Measurements from ENCODE around the gene GATAD1.
"Not testable (repeated sequence)": the region's sequence is repeated elsewhere in the genome, so short reads cannot be mapped to it uniquely, and the experiment has no call there.

GATAD1 gene

GRCh38 chr7:92483624-92484023, 36.3 kb downstream of the GATAD1 start:
- not testable (repeated sequence) for DNase-seq (ENCODE audit: low read depth)

DNA sequence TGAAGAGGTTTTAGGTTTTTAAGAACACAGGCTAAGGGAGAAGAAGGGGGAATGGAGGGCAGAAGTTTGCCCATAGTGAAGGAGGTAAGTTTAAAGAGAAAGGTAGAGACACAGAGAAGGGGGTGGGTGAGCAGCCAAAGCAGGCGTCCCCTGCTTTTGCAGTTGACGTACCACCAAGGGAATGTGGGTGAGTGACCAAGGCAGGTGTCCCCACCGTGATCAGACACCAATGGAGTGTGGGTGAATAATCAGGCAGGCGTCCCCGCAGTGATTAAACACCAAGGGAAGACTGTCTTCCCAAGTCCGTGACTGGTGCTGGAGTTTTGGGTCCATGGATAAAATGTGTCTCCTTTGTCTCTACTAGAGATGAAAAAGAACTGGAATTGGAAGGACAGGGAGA, 36.9 kb downstream of the GATAD1 start:
- not testable (repeated sequence) for DNase-seq (ENCODE audit: low read depth)

DNA sequence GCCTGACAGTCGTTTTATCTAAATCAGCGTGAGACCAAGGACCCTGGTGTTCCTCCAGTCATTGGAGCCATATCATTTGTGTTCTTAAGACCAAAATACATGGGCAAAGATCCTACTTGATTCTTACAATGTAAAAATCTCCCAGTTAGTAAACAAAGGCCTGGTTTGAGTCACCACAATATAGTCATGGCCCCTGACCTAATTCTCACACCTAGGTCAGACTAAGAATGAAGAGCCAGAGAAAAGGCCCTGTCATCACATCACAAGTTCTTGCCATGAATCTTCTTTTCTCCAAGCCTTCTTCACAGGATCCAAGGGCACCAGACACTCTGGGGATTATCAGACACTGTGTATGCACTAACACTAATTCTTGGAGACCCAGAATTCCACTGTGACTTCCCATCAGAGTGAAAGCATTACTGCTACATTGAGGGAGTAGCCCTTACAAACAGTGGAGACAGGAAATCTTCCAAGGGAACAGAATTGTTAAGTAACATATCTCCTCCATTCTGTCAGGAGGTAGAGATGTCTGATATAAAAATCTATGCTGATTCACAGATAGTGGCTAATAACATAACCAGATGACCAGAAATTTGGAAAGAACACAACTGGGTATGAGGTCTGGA, 38.1 kb downstream of the GATAD1 start:
- no peak for DNase-seq (ENCODE audit: low read depth)

DNA sequence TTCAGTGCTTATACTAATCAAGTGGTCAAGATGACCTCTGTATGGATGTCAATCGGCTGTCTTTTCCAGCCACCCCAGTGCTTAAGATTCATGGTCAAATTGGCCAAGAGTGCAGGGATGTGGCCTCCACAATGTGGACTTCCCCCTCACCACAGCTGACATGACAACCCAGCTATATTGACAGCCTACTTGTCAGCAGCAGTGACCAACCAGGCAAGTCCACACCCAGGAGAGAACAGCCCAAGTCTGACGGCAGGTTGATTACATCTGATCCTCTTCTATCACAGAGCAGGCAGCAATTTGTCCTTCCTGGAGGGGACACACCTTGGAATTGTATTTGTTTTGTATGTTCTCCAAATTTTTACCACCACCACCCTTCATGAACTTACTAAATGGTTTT, 38.7 kb downstream of the GATAD1 start:
- DNase-seq (ENCODE audit: low read depth), result no peak

GRCh38 chr7:92487804-92488203, 40.5 kb downstream of the GATAD1 start:
- no peak for DNase-seq (ENCODE audit: low read depth)

GRCh38 chr7:92489634-92490033, 42.4 kb downstream of the GATAD1 start:
- no peak for DNase-seq (ENCODE audit: low read depth)

GRCh38 chr7:92496876-92497275, 49.6 kb downstream of the GATAD1 start:
- DNase-seq (ENCODE audit: low read depth), result no peak

- no peak for DNase-seq (ENCODE audit: low read depth)
These were observed 51.3 kb downstream of the GATAD1 start for GRCh38 chr7:92498557-92498956.

GRCh38 chr7:92503767-92504166, 56.5 kb downstream of the GATAD1 start:
- no peak for DNase-seq (ENCODE audit: low read depth)

GRCh38 chr7:92504563-92504962, 57.3 kb downstream of the GATAD1 start:
- no peak for DNase-seq (ENCODE audit: low read depth)

GRCh38 chr7:92506363-92506762, 59.1 kb downstream of the GATAD1 start:
- DNase-seq (ENCODE audit: low read depth), result no peak

DNA sequence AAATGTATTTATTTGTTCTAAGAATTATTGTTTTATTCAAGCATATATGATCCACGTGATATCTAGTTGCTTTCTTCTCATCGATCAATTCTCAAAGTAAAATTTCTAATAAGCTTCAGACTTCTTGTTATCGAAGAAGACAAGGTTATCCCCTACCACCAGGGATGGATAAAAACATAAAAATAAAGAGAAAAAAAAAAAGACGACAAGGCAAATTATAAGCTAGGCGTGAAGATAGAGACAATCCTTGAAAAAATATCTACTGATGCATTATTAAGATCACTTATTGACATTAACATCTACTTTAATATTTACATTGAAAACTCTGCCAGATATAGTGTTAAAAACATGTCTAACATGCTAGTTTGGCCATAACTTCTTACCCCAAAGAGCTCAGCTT, 61.7 kb downstream of the GATAD1 start:
- no peak for DNase-seq (ENCODE audit: low read depth)
